ENCODE measurements around the gene GJB2.

The GJB2 gene

DNA sequence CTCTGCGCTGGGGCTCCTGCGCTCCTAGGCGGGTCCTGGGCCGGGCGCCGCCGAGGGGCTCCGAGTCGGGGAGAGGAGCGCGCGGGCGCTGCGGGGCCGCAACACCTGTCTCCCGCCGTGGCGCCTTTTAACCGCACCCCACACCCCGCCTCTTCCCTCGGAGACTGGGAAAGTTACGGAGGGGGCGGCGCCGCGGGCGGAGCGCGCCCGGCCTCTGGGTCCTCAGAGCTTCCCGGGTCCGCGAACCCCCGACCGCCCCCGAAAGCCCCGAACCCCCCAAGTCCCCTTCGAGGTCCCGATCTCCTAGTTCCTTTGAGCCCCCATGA, at the start of gene GJB2:
TSS of gene GJB2 (minus strand) at position 103 of the 326 bp plus-strand sequence. CDS start 3,357 bp downstream, outside the sequence.
- no peak for DNase-seq

DNA sequence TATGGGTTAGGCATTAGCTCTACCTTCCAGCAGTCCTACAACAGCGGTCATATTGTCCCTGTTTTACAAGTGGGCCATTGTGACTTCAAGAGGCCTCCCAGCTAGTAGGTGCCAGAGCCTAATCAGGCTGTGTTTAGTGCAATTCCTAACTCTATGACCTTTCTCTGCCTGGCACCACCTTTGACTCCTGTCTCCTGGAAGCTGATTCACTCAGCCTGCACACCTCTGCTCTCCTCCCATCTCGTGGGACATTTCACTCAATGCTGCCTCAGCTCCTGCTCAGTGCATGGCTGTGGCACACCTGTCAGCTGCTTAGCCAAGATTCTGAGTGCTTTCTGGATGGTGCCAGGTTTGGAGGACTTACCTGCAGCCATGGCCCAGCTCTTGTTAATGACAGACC, 48.9 kb upstream of the GJB2 start:
- DNase-seq, result no peak

- no peak for DNase-seq
Observed at GRCh38 chr13:20239748-20240147, 47.0 kb upstream of the GJB2 start.

GRCh38 chr13:20232556-20233277, 40.0 kb upstream of the GJB2 start:
- no peak for DNase-seq

DNA sequence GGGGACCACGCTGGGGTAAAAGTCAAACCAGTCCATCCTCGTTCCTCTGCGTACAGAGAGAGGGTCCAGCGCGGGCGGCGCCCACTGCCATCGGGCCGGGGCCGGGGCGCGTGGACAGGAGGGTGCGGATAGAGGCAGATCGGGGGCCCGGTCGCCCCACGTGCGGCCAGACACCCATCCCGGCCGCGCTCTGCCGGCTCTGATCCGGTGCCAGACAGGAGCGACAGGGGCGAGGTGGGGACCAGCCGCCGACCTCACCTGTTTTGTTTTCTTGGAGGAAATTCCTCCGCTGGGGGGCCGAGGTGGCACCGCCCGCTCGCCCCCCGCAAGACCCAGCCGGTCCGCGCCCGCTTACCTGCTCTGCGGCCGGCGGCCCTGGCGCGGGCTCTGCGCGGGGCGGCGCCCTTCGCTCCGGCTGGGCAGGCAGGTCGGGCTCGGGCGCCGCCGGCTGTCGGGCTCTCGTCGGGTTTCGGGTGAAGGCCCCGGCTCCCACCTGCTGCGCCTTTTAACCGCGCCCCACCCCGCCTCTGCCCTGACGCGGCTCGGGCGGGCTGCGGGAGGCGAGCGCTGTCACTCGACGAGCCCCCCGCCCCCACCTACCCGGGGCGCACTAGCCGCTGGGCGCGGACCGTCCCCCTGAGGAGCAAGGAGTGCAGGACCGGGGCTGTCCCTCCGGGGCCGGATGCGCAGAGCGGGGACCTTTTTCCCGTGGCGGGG, 39.3 kb upstream of the GJB2 start, which contains the start of gene GJB6:
TSS of gene GJB6 (minus strand) at position 481 of the 717 bp plus-strand sequence. CDS start 8,839 bp downstream, outside the sequence.
- DNase-seq, result no peak

DNA sequence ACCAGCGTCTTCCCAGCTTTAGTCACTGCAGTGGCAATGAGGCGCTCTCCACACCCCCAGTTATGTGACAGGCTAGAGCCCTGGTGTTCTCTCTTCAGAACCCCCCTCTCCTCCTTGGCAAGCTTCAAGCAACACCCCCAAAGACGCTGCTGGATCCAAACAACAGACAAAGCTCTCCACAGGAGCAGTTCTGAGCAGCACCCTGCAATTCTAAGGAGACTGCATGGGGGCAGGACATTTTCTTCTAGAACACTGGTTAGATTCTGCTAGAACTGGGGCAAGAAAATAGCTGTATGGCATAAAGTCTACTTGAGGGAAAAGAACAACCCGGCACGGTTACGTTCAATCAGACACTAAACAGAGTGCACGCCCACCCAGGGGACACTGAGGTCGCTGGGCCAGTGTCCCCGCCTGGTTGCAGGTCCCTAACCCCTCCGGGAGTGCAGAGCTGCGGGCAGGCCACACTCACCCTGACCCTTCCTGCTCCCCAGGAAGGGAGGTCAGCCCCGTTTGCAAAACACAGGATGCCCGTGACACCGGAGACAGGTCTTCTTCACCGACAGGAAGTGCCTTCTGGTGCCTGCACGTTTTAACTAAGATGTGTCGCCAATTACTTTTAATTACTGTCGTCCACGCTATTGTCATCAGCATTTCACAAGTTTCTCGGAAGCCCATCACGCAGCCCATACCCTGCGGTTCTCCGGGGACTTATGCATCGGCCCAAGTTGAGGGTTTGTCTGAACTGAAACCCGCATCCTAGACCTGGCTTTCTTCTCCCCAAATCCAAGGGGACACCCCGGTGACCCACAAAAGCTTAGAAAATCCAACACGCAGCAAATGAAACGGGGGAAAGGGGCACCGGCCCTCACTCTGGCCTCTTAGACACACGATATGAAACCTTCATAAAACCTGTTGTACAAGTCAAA, 38.4 kb upstream of the GJB2 start:
- no peak for DNase-seq

DNA sequence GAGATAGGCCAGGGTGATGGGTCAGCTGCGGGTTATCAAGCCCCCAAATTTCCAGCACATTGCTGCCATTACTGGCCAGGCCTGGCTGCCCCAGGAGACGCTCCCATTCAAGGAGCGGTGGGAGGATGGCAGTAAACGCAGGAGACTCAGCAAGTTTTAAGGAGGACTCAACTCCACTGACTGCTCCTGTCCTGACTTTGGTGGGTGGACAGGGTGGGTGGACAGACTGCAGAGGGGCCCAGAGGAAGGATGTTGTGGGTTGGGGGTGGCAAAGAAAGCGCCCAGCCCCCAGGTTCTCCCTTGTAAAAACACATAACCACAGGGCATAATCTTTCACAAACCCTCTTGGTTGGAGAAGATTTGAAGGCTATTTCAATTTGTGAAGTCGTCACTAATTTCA, 35.0 kb upstream of the GJB2 start:
- DNase-seq, result no peak

- DNase-seq, result no peak
Observed at GRCh38 chr13:20227288-20227687, 34.5 kb upstream of the GJB2 start.

DNA sequence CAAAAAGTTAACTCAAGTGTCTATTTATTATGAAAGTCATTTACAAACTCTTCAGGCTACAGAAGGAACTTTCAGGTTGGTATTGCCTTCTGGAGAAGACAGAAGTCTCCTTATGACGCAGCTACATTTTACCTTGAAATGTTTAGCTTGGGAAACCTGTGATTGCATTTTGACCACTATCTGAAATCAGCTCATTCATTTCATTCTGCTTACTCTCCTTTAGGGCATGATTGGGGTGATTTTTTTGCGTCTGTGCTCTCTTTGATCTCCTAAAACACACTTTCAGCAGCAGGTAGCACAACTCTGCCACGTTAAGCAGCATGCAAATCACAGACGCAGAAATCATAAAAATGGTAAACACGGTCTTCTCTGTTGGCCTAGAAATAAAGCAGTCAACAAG, 29.8 kb upstream of the GJB2 start:
- DNase-seq, result no peak

GRCh38 chr13:20221772-20222171, 29.0 kb upstream of the GJB2 start:
- DNase-seq, result no peak

GRCh38 chr13:20219577-20219976, 26.8 kb upstream of the GJB2 start:
- no peak for DNase-seq

DNA sequence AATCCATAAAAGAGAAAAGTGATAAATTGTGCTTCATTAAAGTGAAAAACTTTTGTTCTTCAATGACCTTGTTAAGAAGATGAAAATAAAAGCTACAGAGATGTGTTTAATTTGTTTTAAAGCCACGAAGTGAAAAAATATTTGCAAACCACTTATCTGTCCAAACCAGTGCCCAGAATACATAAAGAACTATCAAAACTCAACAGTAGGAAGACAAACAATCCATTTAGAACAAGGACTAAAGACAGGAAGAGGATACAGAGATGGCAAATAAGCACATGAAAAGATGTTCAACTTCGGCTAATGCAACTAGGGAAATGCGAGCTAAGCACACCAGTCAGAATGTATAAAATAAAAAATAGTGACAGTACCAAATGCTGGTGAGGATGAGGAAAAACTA, 24.4 kb upstream of the GJB2 start:
- no peak for DNase-seq

DNA sequence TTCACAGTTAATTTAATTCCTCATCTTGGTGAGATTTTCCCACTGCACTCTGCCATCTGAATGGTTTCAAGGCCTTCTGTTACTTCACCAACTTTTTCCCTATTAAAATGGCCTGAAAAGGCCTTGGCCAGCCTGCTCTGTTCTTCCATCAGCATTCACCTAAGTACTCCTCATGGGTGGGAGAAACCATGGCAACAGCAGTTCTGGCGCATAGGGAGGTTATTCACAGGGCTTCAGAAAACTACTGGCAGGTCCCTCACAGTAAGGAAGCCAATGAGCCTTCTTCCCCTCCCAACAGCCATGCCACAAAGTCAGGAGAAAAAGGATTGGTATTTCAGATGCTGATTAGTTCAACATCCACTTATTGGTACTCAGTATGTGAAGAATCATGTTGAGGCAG, 17.2 kb upstream of the GJB2 start:
- DNase-seq, result no peak

DNA sequence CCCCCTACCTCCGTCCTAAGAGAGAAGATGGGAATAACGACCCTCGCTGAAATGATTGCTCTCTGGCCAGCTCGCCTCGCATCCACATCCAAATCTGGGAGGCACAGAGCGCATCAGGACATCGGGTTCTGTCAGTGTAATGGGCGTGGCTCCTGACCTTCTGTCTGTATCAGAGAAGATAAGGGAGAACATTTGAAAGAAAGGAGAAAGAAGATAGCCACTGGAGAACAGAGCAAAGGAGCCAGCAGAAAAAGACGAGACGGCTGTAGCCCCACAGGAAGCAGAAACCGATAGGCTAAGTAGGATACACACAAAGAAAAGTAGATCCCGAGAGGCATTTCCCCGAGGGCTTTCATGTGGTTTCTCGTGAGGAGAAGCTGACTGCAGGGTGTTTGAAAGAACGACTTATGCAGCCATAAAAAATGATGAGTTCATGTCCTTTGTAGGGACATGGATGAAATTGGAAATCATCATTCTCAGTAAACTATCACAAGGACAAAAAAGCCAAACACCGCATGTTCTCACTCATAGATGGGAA, 14.0 kb upstream of the GJB2 start:
- no peak for DNase-seq

- DNase-seq, result no peak
Observed at GRCh38 chr13:20206065-20206697, 13.4 kb upstream of the GJB2 start.

- DNase-seq, result no peak
Observed at GRCh38 chr13:20198781-20199180, 6.0 kb upstream of the GJB2 start.

GRCh38 chr13:20197361-20197834, 4.7 kb upstream of the GJB2 start:
- peak; percentile 33 for DNase-seq

- no peak for DNase-seq
Observed at GRCh38 chr13:20195801-20196200, 3.1 kb upstream of the GJB2 start.

DNA sequence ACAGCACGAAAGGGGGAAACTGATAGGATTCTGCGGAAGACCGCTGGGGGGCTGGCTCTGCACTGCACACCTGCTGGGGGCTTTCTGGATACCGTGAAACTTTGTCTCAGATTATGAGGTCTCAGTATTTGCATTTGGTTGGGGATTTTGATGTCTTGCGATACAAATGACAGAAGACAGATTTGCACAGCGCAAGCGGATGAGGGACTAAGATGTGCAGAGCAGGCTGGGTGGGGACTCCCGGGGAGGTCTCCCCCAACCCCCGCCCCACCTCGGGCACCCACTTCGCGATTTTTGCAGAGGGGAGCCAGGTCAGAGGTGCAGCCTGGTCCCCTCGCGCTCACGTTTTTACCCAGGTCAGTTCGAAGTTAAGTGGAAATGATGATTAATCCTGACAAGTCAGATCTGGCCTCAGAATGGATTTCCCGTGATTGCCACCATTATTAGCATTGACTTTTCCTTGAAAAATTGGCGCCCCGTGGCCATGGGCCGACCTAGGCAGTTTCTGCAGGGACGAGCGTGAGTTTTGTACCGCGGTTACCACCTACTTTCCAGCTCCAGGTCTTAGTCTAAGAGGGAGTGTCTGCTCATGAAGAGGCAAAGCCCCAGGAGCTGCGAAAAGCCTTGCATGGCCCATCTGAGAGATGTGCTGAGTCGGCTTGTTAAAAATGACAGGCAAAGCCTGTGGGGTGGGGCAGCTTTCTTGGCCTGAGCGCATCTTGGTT, 1.3 kb upstream of the GJB2 start:
- DNase-seq, result no peak

DNA sequence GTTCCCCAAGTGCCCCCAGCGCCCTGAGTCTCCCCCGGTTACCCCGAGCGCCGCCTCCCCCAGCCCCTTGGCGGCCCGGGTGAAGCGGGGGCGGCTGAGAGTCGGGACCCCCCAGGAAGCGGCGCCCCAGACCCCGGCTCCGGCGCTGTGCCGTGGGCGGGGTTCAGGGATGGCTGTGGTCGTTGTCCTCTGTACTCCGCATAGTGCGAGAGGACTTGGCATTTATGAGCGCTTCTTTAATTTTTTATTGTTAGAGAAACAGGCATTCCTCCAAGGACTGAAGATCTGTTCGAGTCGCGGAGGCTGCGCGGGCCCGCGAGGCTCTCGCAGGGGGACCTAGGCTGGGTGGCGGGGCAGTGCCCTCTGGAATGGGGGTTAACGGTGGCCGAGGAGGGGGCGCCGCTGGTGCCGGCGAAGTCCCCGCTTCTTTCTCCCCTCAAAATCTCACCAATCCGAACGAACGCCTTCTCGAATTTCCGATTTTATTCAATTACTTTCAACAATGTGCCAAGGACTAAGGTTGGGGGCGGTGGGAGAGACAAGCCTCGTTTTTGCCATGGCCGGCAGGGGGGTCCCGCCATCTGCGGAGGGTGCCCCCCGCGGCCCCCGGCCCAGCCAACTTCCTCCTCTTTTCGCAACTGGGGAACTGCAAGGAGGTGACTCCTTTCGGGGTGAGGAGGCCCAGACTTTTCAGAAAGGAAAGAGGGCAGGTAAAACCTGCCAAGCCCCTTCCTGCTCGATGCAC, 596 bp upstream of the GJB2 start:
- DNase-seq, result no peak
